ENCODE results near the gene ZNF747. TPM values are rescaled to one million over a fixed set of nuclear protein-coding genes. Genes with fewer than 3 reads are reported as not detected.
A peak's percentile ranks its signal among the peaks of the same experiment; 100 is the strongest.

The ZNF747 gene
- total and polyA plus RNA-seq, 10 of the 15 experiments (the other 5 are each of a cell fraction or from before 2014, with no cell fraction given): 1.0 to 13.0 (median 7.2) TPM

- TF ChIP-seq, protein P1, sequence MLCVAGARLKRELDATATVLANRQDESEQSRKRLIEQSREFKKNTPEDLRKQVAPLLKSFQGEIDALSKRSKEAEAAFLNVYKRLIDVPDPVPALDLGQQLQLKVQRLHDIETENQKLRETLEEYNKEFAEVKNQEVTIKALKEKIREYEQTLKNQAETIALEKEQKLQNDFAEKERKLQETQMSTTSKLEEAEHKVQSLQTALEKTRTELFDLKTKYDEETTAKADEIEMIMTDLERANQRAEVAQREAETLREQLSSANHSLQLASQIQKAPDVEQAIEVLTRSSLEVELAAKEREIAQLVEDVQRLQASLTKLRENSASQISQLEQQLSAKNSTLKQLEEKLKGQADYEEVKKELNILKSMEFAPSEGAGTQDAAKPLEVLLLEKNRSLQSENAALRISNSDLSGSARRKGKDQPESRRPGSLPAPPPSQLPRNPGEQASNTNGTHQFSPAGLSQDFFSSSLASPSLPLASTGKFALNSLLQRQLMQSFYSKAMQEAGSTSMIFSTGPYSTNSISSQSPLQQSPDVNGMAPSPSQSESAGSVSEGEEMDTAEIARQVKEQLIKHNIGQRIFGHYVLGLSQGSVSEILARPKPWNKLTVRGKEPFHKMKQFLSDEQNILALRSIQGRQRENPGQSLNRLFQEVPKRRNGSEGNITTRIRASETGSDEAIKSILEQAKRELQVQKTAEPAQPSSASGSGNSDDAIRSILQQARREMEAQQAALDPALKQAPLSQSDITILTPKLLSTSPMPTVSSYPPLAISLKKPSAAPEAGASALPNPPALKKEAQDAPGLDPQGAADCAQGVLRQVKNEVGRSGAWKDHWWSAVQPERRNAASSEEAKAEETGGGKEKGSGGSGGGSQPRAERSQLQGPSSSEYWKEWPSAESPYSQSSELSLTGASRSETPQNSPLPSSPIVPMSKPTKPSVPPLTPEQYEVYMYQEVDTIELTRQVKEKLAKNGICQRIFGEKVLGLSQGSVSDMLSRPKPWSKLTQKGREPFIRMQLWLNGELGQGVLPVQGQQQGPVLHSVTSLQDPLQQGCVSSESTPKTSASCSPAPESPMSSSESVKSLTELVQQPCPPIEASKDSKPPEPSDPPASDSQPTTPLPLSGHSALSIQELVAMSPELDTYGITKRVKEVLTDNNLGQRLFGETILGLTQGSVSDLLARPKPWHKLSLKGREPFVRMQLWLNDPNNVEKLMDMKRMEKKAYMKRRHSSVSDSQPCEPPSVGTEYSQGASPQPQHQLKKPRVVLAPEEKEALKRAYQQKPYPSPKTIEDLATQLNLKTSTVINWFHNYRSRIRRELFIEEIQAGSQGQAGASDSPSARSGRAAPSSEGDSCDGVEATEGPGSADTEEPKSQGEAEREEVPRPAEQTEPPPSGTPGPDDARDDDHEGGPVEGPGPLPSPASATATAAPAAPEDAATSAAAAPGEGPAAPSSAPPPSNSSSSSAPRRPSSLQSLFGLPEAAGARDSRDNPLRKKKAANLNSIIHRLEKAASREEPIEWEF (IDR thresholded peaks at IDR 0.05; ENCODE audit: insufficient replicate concordance, low read depth, low read length): no peak
- TF ChIP-seq MLLT1 (IDR thresholded peaks at IDR 0.05): no peak
- peak; percentile 93 for TF ChIP-seq MXI1 (IDR thresholded peaks at IDR 0.05; ENCODE audit: low read depth, low read length)
- peak; percentile 45 for TF ChIP-seq FOS (IDR thresholded peaks at IDR 0.05; ENCODE audit: borderline replicate concordance, extremely low read depth, insufficient read length)
- no peak for TF ChIP-seq SRF (IDR thresholded peaks at IDR 0.05; ENCODE audit: low read depth in 2 of 2, low read length in 2 of 2)
- TF ChIP-seq POLR2AphosphoS5 (IDR thresholded peaks at IDR 0.05; ENCODE audit: low read length): peak; percentile 70; the same call in 1 of the 2 replicates
- TF ChIP-seq BMI1 (IDR thresholded peaks at IDR 0.05; ENCODE audit: borderline replicate concordance): no peak
- TF ChIP-seq ZNF24 (IDR thresholded peaks at IDR 0.05): no peak
- TF ChIP-seq RB1 (IDR thresholded peaks at IDR 0.05; ENCODE audit: borderline replicate concordance): peak; percentile 60; the same call in 1 of the 2 replicates
- TF ChIP-seq JUNB (IDR thresholded peaks at IDR 0.05): no peak
- peak; percentile 64; the same call in 1 of the 2 replicates for TF ChIP-seq CHD1 (IDR thresholded peaks at IDR 0.05; ENCODE audit: low read depth, low read length)
- no peak for TF ChIP-seq IRF4 (IDR thresholded peaks at IDR 0.05; ENCODE audit: low read depth, low read length)
- peak; percentile 41; the same call in 1 of the 2 replicates for TF ChIP-seq MTA2 (IDR thresholded peaks at IDR 0.05; ENCODE audit: low read depth)
- no peak; the same call in 1 of the 2 replicates for TF ChIP-seq NFIC (IDR thresholded peaks at IDR 0.05; ENCODE audit: low read depth, low read length)
- TF ChIP-seq BACH1 (IDR thresholded peaks at IDR 0.05; ENCODE audit: borderline replicate concordance): peak; percentile 90
- no peak for TF ChIP-seq MYC (IDR thresholded peaks at IDR 0.05; ENCODE audit: insufficient read depth, insufficient read length, insufficient replicate concordance, low read length, severe bottlenecking)
- TF ChIP-seq SUPT20H (IDR thresholded peaks at IDR 0.05; ENCODE audit: borderline replicate concordance, control insufficient read depth, low read depth, low read length): no peak
- TF ChIP-seq TCF3 (IDR thresholded peaks at IDR 0.05; ENCODE audit: borderline replicate concordance, insufficient read depth, low read depth, low read length): no peak
- TF ChIP-seq, protein P2, sequence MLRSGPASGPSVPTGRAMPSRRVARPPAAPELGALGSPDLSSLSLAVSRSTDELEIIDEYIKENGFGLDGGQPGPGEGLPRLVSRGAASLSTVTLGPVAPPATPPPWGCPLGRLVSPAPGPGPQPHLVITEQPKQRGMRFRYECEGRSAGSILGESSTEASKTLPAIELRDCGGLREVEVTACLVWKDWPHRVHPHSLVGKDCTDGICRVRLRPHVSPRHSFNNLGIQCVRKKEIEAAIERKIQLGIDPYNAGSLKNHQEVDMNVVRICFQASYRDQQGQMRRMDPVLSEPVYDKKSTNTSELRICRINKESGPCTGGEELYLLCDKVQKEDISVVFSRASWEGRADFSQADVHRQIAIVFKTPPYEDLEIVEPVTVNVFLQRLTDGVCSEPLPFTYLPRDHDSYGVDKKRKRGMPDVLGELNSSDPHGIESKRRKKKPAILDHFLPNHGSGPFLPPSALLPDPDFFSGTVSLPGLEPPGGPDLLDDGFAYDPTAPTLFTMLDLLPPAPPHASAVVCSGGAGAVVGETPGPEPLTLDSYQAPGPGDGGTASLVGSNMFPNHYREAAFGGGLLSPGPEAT (IDR thresholded peaks at IDR 0.05; ENCODE audit: low read depth): peak; percentile 92
- TF ChIP-seq LARP7 (IDR thresholded peaks at IDR 0.05): peak; percentile 94
These were observed 37.0 kb upstream of the ZNF747 start, which contains the start of gene ZNF688 (continued) for GRCh38 chr16:30571445-30572322.
